Gastroesophageal sphincter (tissue), 4 donors: ENCODE data around the gene CRHR2. TPM values are rescaled to one million over a fixed set of nuclear protein-coding genes. Genes with fewer than 3 reads are reported as not detected.

ENCODE experiments used
- ATAC-seq: fragments of 150-250 bp; one replicate; pipeline ENCODE4 v1.9.1; 2016; ENCODE audit warnings: mild to moderate bottlenecking, moderate library complexity
- H3K27ac ChIP-seq, 4 donors: fragments of 200-600 bp; sonication (generic) in 3 of 4; 1 replicate in 3 of 4; 2 replicates in 1 of 4; pipeline ENCODE4 v1.5.1; 2016 to 2019
- H3K27me3 ChIP-seq: fragments of 200-600 bp; sonication (generic); one replicate; pipeline ENCODE4 v1.5.1; 2019
- H3K36me3 ChIP-seq, 2 donors: fragments of 200-600 bp; sonication (generic); one replicate each; pipeline ENCODE4 v1.5.1; 2019; ENCODE audit warnings: control low read depth in 1 of 2
- H3K4me1 ChIP-seq, 3 donors: fragments of 200-600 bp; sonication (generic); 1 replicate in 2 of 3; 2 replicates in 1 of 3; pipeline ENCODE4 v1.5.1; 2016 to 2019; ENCODE audit warnings: control low read depth in 2 of 3
- H3K4me3 ChIP-seq, 2 donors: fragments of 200-600 bp; sonication (generic); one replicate each; pipeline ENCODE4 v1.5.1; 2019; ENCODE audit warnings: mild to moderate bottlenecking in 1 of 2, moderate library complexity in 1 of 2
- H3K9me3 ChIP-seq, 3 donors: fragments of 200-600 bp; sonication (generic); one replicate each; pipeline ENCODE4 v1.5.1; 2017 to 2019; ENCODE audit warnings: control low read depth in 2 of 3
- CTCF ChIP-seq, 4 experiments: fragments of 200-600 bp in 2 of 4; fragments of 450-650 bp in 2 of 4; sonication (generic) in 1 of 4; IDR thresholded peaks; one replicate each; pipeline ENCODE4 v1.5.1; 2017 to 2019; ENCODE audit warnings: antibody characterized with exemption in 4 of 4, mild to moderate bottlenecking in 2 of 4, moderate library complexity in 2 of 4
- EP300 ChIP-seq: sonication (generic); formaldehyde crosslinking; IDR thresholded peaks from one replicate; pipeline ENCODE4 v1.6.1; 2017; ENCODE audit warnings: antibody characterized with exemption, mild to moderate bottlenecking
- POLR2A ChIP-seq, 2 donors: fragments of 450-650 bp; IDR thresholded peaks; one replicate each; pipeline ENCODE4 v1.6.1; 2017; ENCODE audit warnings: antibody characterized with exemption in 2 of 2, mild to moderate bottlenecking in 2 of 2, moderate library complexity in 1 of 2
- POLR2AphosphoS5 ChIP-seq: sonication (generic); formaldehyde crosslinking; IDR thresholded peaks from one replicate; pipeline ENCODE4 v1.6.1; 2017; ENCODE audit warnings: antibody characterized with exemption
- WGBS, 2 donors: methylation state at CpG; one replicate each; pipeline ENCODE4 v1.1.5; 2018; ENCODE audit warnings: low coverage in 1 of 2; 5-methylcytosine and 5-hydroxymethylcytosine counted together
- total RNA-seq, 4 donors: library from RNA; depleted of rRNA; stranded (reverse); fragments of >200 nt; gene quantifications; one replicate each; pipeline ENCODE4 v1.1.0, GENCODE V29; 2016

Gene CRHR2
- total RNA-seq, 4 donors from 2014 or later: 0.15 to 0.77 (median 0.47) TPM; not detected in 1

- no peak overlapping the region for H3K4me3 ChIP-seq
- ATAC-seq: no peak
- TF ChIP-seq CTCF (IDR thresholded peaks at IDR 0.05): no peak
- TF ChIP-seq EP300: no peak
- TF ChIP-seq POLR2AphosphoS5: no peak
- TF ChIP-seq POLR2A (IDR thresholded peaks at IDR 0.05): no peak
- no peaks in the 10 kb centered on the region for H3K36me3 ChIP-seq
- H3K27ac ChIP-seq: no peak overlapping the region
- no peaks in the 10 kb centered on the region for H3K4me1 ChIP-seq
- H3K9me3 ChIP-seq: no peaks in the 10 kb centered on the region
- H3K27me3 ChIP-seq: peaks cover 9% of the 10 kb centered on the region
- 88% methylated on average over 2 of the region's 4 CpGs; no CpG with 5 or more reads in 1 of the 2 donors for WGBS, 2 donors
These were observed 18.8 kb downstream of the CRHR2 start for GRCh38 chr7:30663414-30663813.

GRCh38 chr7:30662431-30662939 is 19.8 kb downstream of the CRHR2 start:
- H3K27ac ChIP-seq: no peak overlapping the region
- H3K4me3 ChIP-seq: no peak overlapping the region
- H3K4me1 ChIP-seq: no peaks in the 10 kb centered on the region
- no peak for ATAC-seq
- H3K9me3 ChIP-seq: no peaks in the 10 kb centered on the region
- no peak for TF ChIP-seq POLR2AphosphoS5
- H3K27me3 ChIP-seq: peaks cover 9% of the 10 kb centered on the region
- no peaks in the 10 kb centered on the region for H3K36me3 ChIP-seq
- 72 to 100% methylated on average over 2 to 5 of the region's 9 CpGs for WGBS, 2 donors

GRCh38 chr7:30661926-30662325 is 20.3 kb downstream of the CRHR2 start:
- Histone ChIP-seq H3K4me1 (no peaks in the 10 kb centered on the region), H3K27ac (no peak overlapping the region), H3K9me3 (no peaks in the 10 kb centered on the region), H3K4me3 (no peak overlapping the region), H3K36me3 (no peaks in the 10 kb centered on the region), H3K27me3 (peaks cover 9% of the 10 kb centered on the region)
- 80 to 83% methylated on average over 1 to 2 of the region's 6 CpGs for WGBS, 2 donors
- no peak for ATAC-seq
- TF ChIP-seq POLR2AphosphoS5 (no peak), CTCF (IDR thresholded peaks at IDR 0.05) (no peak), EP300 (no peak), POLR2A (IDR thresholded peaks at IDR 0.05) (no peak)

GRCh38 chr7:30660331-30661255 is 21.7 kb downstream of the CRHR2 start:
- H3K27me3 ChIP-seq: peaks cover 9% of the 10 kb centered on the region
- no peak for ATAC-seq
- 40% methylated on average over 1 of the region's 16 CpGs; no CpG with 5 or more reads in 1 of the 2 donors for WGBS, 2 donors

GRCh38 chr7:30659312-30659711 is 22.9 kb downstream of the CRHR2 start:
- H3K9me3 ChIP-seq: no peaks in the 10 kb centered on the region
- TF ChIP-seq EP300 (no peak), POLR2A (IDR thresholded peaks at IDR 0.05) (no peak), POLR2AphosphoS5 (no peak), CTCF (IDR thresholded peaks at IDR 0.05) (no peak)
- peaks cover 9% of the 10 kb centered on the region for H3K27me3 ChIP-seq
- no peaks in the 10 kb centered on the region for H3K4me1 ChIP-seq
- H3K4me3 ChIP-seq: no peak overlapping the region
- H3K36me3 ChIP-seq: no peaks in the 10 kb centered on the region
- 71 to 100% methylated on average over 1 of the region's 3 CpGs for WGBS, 2 donors
- ATAC-seq: no peak
- no peak overlapping the region for H3K27ac ChIP-seq

More at GRCh38 chr7:30660331-30661255, 21.7 kb downstream of the CRHR2 start:
- Histone ChIP-seq H3K36me3 (no peaks in the 10 kb centered on the region), H3K27ac (no peak overlapping the region), H3K4me3 (no peak overlapping the region), H3K4me1 (no peaks in the 10 kb centered on the region), H3K9me3 (no peaks in the 10 kb centered on the region)
- TF ChIP-seq EP300 (no peak), CTCF (IDR thresholded peaks at IDR 0.05) (no peak), POLR2AphosphoS5 (no peak), POLR2A (IDR thresholded peaks at IDR 0.05) (no peak)
